ENCODE data around the gene NBAS.
A peak's percentile ranks its signal among the peaks of the same experiment; 100 is the strongest.

The NBAS gene

GRCh38 chr2:15560988-15561573, at the start of gene NBAS:
TSS of gene NBAS (minus strand) at chr2:15561334. CDS start at chr2:15561304, 30 bp downstream.
- DNase-seq: peak; percentile 70

GRCh38 chr2:15610430-15610952, 49.4 kb upstream of the NBAS start:
- DNase-seq: no peak

GRCh38 chr2:15609341-15610042, 48.4 kb upstream of the NBAS start:
- no peak for DNase-seq

GRCh38 chr2:15608392-15608761, 47.2 kb upstream of the NBAS start:
- no peak for DNase-seq

GRCh38 chr2:15607709-15608391, 46.7 kb upstream of the NBAS start:
- DNase-seq: no peak

GRCh38 chr2:15606481-15607441, 45.6 kb upstream of the NBAS start:
- DNase-seq: no peak

- no peak for DNase-seq
Observed at GRCh38 chr2:15605721-15606120, 44.6 kb upstream of the NBAS start.

- DNase-seq: no peak
Observed at GRCh38 chr2:15603948-15604347, 42.8 kb upstream of the NBAS start.

- DNase-seq: no peak
Observed at GRCh38 chr2:15603044-15603765, 42.1 kb upstream of the NBAS start.

GRCh38 chr2:15602393-15602792, 41.3 kb upstream of the NBAS start:
- DNase-seq: no peak

GRCh38 chr2:15601681-15602080, 40.5 kb upstream of the NBAS start:
- DNase-seq: no peak

GRCh38 chr2:15599994-15600393, 38.9 kb upstream of the NBAS start:
- no peak for DNase-seq

- no peak for DNase-seq
Observed at GRCh38 chr2:15596968-15597367, 35.8 kb upstream of the NBAS start.

- DNase-seq: no peak
Observed at GRCh38 chr2:15596350-15596749, 35.2 kb upstream of the NBAS start.

- DNase-seq: no peak
Observed at GRCh38 chr2:15595936-15596335, 34.8 kb upstream of the NBAS start.

GRCh38 chr2:15595342-15595905, 34.3 kb upstream of the NBAS start:
- DNase-seq: no peak

GRCh38 chr2:15594291-15595256, 33.4 kb upstream of the NBAS start:
- no peak for DNase-seq

GRCh38 chr2:15593327-15593705, 32.2 kb upstream of the NBAS start:
- no peak for DNase-seq

GRCh38 chr2:15591692-15592463, 30.7 kb upstream of the NBAS start, which contains the start of gene DDX1:
TSS of gene DDX1 (plus strand) at chr2:15591868. CDS start at chr2:15591934, 66 bp downstream.
- DNase-seq: peak; percentile 81

- no peak for DNase-seq
Observed at GRCh38 chr2:15591373-15591691, 30.2 kb upstream of the NBAS start.
